ENCODE results near the gene GABRR3. TPM values are rescaled to one million over a fixed set of nuclear protein-coding genes. Genes with fewer than 3 reads are reported as not detected.

Gene GABRR3
- total RNA-seq, 1 experiment from 2014 or later = not detected

DNA sequence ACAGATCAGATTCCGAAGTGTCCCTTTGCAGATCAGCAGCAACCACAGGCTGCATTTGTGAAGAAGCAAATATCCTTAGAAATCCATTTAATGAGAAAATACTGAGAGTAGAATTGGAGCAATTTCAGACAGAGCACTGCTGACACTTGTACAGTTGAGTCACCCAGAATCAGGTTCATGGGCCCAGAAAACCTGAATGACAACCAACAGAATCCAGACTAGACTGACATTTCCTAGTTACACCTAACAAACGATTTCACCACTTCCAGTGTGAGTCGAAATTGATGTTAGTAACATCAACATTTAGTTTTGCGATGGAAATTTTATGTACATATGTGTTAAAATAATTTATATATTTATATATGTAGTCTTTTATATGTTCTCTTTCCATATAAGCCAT is 16.8 kb downstream of the GABRR3 start:
- no peak for DNase-seq (ENCODE audit: low spot score)
- Histone ChIP-seq H3K4me3 (ENCODE audit: low read depth, low read length, poor library complexity, severe bottlenecking) (no peak overlapping the region), H3K27me3 (replicated peaks; ENCODE audit: insufficient read depth, low read depth, low read length, poor library complexity) (no peaks in the 10 kb centered on the region), H3K9me3 (ENCODE audit: low read depth, low read length, poor library complexity, severe bottlenecking) (no peaks in the 10 kb centered on the region), H3K27ac (ENCODE audit: low read depth, low read length, poor library complexity, severe bottlenecking) (no peak overlapping the region), H3K4me1 (ENCODE audit: insufficient read depth, low read length, poor library complexity, severe bottlenecking) (peaks cover 10% of the 10 kb centered on the region), H3K36me3 (ENCODE audit: insufficient read depth, low read length, poor library complexity, severe bottlenecking) (no peaks in the 10 kb centered on the region)
- TF ChIP-seq, protein P1, sequence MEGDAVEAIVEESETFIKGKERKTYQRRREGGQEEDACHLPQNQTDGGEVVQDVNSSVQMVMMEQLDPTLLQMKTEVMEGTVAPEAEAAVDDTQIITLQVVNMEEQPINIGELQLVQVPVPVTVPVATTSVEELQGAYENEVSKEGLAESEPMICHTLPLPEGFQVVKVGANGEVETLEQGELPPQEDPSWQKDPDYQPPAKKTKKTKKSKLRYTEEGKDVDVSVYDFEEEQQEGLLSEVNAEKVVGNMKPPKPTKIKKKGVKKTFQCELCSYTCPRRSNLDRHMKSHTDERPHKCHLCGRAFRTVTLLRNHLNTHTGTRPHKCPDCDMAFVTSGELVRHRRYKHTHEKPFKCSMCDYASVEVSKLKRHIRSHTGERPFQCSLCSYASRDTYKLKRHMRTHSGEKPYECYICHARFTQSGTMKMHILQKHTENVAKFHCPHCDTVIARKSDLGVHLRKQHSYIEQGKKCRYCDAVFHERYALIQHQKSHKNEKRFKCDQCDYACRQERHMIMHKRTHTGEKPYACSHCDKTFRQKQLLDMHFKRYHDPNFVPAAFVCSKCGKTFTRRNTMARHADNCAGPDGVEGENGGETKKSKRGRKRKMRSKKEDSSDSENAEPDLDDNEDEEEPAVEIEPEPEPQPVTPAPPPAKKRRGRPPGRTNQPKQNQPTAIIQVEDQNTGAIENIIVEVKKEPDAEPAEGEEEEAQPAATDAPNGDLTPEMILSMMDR (conservative IDR thresholded peaks at IDR 0.05; ENCODE audit: low read depth, low read length) = no peak
- TF ChIP-seq EZH2 (IDR thresholded peaks at IDR 0.05; ENCODE audit: borderline replicate concordance, low read depth, low read length, poor library complexity, severe bottlenecking) = no peak
- ChIA-PET POLR2A (ENCODE audit: low non-redundant PET) (no interaction called here), CTCF (no interaction called here)
- intact Hi-C loops (cut with micrococcal nuclease; ENCODE audit: unreplicated experiment) = no loop called here
- BruUV-seq (replicated peaks) = no TSS peak

DNA sequence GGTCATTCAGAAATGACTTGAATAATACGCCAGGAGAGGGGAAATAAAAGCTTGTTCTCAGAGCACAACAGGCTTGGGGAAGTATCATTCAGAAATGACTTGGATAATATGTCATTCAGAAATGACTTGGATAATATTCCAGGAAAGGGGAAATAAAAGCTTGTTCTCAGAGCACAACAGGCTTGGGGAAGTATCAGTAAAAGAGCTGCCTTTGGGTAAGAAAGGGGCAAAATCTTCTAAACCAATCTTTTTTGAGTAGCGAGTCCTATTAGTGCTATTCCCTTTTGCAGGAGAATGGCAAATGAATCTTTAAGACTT is 20.9 kb downstream of the GABRR3 start:
- no peak overlapping the region for H3K27ac ChIP-seq (ENCODE audit: low read depth, low read length, poor library complexity, severe bottlenecking)
- no peaks in the 10 kb centered on the region for H3K27me3 ChIP-seq (replicated peaks; ENCODE audit: insufficient read depth, low read depth, low read length, poor library complexity)
- no peaks in the 10 kb centered on the region for H3K9me3 ChIP-seq (ENCODE audit: low read depth, low read length, poor library complexity, severe bottlenecking)
- no peaks in the 10 kb centered on the region for H3K36me3 ChIP-seq (ENCODE audit: insufficient read depth, low read length, poor library complexity, severe bottlenecking)
- CTCF ChIA-PET = no interaction called here
- POLR2A ChIA-PET (ENCODE audit: low non-redundant PET) = no interaction called here
- no TSS peak for BruUV-seq (replicated peaks)
- no peak for DNase-seq (ENCODE audit: low spot score)
- no peak for TF ChIP-seq EZH2 (IDR thresholded peaks at IDR 0.05; ENCODE audit: borderline replicate concordance, low read depth, low read length, poor library complexity, severe bottlenecking)
- TF ChIP-seq, protein P1 (conservative IDR thresholded peaks at IDR 0.05; ENCODE audit: low read depth, low read length) = no peak
- peaks cover 7% of the 10 kb centered on the region for H3K4me1 ChIP-seq (ENCODE audit: insufficient read depth, low read length, poor library complexity, severe bottlenecking)
- H3K4me3 ChIP-seq (ENCODE audit: low read depth, low read length, poor library complexity, severe bottlenecking) = no peak overlapping the region
- intact Hi-C loops (cut with micrococcal nuclease; ENCODE audit: unreplicated experiment) = no loop called here

DNA sequence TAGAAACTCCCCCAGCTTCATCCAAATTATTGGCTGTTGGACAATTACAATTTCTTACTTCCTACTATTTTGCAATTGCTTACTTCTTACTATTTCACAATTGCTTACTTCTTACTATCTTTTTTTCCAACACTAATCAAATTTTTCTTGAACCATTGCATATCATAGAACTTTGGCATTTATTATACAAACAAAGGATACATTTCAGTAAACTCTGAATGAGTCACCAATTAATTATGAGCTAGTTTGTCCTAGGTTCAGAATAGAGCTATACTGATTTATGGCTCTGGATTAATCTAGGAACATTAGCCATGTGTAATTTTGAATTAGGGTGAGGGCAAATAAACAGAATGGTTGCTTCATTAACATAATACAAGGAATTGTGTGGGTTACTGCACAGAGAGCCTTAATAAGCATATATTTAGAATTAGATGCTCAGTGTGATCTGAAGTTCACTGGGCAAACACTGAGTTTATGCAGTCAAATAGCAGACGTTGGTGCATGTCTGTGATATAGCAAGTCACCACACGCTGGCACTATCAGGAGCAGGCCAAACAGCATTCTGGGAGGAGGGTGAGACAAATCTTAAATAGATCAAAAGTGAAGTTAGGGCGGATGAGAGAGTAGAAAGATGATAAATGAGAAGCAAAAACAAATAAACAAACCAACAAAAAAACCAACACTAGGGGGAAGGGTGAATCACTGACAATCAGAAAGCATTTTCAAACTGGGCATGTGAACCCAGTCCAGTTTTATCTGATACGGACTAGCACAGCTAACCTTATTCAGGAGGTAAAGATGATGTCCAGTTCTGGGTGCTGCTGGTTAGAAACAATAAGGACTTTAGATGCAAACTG is 21.5 kb downstream of the GABRR3 start:
- Histone ChIP-seq H3K9me3 (ENCODE audit: low read depth, low read length, poor library complexity, severe bottlenecking) (no peaks in the 10 kb centered on the region), H3K4me3 (ENCODE audit: low read depth, low read length, poor library complexity, severe bottlenecking) (no peak overlapping the region), H3K27me3 (replicated peaks; ENCODE audit: insufficient read depth, low read depth, low read length, poor library complexity) (no peaks in the 10 kb centered on the region), H3K27ac (ENCODE audit: low read depth, low read length, poor library complexity, severe bottlenecking) (no peak overlapping the region), H3K36me3 (ENCODE audit: insufficient read depth, low read length, poor library complexity, severe bottlenecking) (no peaks in the 10 kb centered on the region), H3K4me1 (ENCODE audit: insufficient read depth, low read length, poor library complexity, severe bottlenecking) (peaks cover 7% of the 10 kb centered on the region)
- no peak for TF ChIP-seq EZH2 (IDR thresholded peaks at IDR 0.05; ENCODE audit: borderline replicate concordance, low read depth, low read length, poor library complexity, severe bottlenecking)
- TF ChIP-seq, protein P1 (conservative IDR thresholded peaks at IDR 0.05; ENCODE audit: low read depth, low read length) = 0 out of 2 replicates have a peak, but pooled peaks have one; percentile 21
- CTCF ChIA-PET = interaction anchor here (1.4 kb wide), 1 partner anchor 10 kb away, joined by 3 read pairs; no protein-coding TSS in a partner anchor
- no TSS peak for BruUV-seq (replicated peaks)
- POLR2A ChIA-PET (ENCODE audit: low non-redundant PET) = no interaction called here
- intact Hi-C loops (cut with micrococcal nuclease; ENCODE audit: unreplicated experiment) = no loop called here
- DNase-seq (ENCODE audit: low spot score) = peak; percentile 31
